Skeletal muscle satellite cell (primary cell): ENCODE measurements around the gene GPX6.
A peak's percentile ranks its signal among the peaks of the same experiment; 100 is the strongest.

Source experiments
- H3K27me3 ChIP-seq: 2 replicates; pipeline ENCODE4 v1.7.0; 2013; ENCODE audit warnings: low read length; ENCODE audit not compliant: control insufficient read depth, insufficient read depth
- H3K36me3 ChIP-seq: 2 replicates; pipeline ENCODE4 v1.7.0; 2013; ENCODE audit warnings: mild to moderate bottlenecking, control low read depth, low read length; ENCODE audit not compliant: insufficient read depth
- H3K4me1 ChIP-seq: 2 replicates; pipeline ENCODE4 v1.7.0; 2013; ENCODE audit warnings: low read length; ENCODE audit not compliant: control insufficient read depth, insufficient read depth
- H3K4me2 ChIP-seq: 2 replicates; pipeline ENCODE4 v1.7.0; 2013; ENCODE audit warnings: mild to moderate bottlenecking, low read length
- H3K4me3 ChIP-seq: 2 replicates; pipeline ENCODE4 v1.7.0; 2013; ENCODE audit warnings: low read length
- H3K9ac ChIP-seq: 2 replicates; pipeline ENCODE4 v1.7.0; 2013; ENCODE audit warnings: mild to moderate bottlenecking, low read depth, low read length, moderate library complexity
- H3K9me3 ChIP-seq: replicated peaks from 2 replicates; pipeline ENCODE4 v1.7.0; 2013; ENCODE audit warnings: mild to moderate bottlenecking, control low read depth, low read length

Gene GPX6

DNA sequence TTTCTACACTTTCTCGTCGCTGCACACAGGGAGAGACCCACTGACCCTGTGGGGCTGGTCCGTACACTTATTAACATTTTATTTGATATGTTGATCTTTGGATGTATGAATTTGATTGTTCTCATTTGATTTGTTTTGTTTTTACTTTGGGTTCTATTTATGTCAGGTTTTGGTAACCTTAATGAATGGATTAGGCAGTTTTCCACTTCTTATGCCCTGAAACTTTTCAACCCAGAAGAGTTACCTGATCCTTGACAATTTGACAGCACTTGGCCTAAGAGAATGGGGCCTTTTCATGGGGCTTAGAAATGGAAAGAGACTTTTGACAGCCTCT, 23.6 kb downstream of the GPX6 start:
- Histone ChIP-seq H3K9ac (no peak overlapping the region), H3K36me3 (no peaks in the 10 kb centered on the region), H3K9me3 (no peaks in the 10 kb centered on the region), H3K4me1 (no peaks in the 10 kb centered on the region), H3K27me3 (peaks cover 9% of the 10 kb centered on the region), H3K4me3 (no peak overlapping the region), H3K4me2 (no peak overlapping the region)

DNA sequence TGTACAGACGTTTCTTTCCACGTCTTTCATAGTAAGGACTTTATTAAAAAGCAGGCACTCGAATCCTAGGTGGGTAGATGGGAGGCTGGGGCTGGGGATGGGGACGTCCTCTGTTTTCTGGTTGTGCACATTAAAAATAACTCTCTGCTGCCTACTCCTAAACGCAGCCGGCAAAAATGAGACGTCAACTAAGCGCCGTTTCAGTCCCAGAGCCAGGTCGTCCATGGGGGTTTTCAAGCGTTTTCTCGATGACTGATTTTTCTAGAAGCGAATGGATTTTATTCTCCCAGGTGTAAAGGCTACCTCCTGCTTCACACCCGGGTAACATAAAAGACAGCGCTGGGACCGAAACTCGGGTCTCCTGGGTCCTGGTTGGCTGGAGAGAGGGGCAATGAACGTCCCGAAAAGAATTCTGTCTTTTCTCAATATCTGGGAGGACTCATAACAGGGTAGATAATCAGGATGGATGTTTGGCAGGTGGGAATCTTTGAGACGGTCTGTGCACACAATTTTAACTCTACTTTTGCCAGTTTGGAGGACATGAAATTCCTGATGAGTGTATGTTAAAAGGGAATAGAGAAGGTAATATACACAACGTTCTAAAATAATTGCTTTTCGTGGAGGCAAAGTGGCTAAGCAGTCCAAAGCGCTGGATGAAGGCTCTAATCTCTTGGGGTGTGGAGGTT, 25.2 kb downstream of the GPX6 start:
- H3K36me3 ChIP-seq: no peaks in the 10 kb centered on the region
- H3K4me3 ChIP-seq: peak overlapping the region; percentile 79
- H3K4me2 ChIP-seq: peak overlapping the region; percentile 81
- H3K4me1 ChIP-seq: no peaks in the 10 kb centered on the region
- no peaks in the 10 kb centered on the region for H3K9me3 ChIP-seq
- peaks cover 9% of the 10 kb centered on the region for H3K27me3 ChIP-seq
- H3K9ac ChIP-seq: peak overlapping the region; percentile 81

DNA sequence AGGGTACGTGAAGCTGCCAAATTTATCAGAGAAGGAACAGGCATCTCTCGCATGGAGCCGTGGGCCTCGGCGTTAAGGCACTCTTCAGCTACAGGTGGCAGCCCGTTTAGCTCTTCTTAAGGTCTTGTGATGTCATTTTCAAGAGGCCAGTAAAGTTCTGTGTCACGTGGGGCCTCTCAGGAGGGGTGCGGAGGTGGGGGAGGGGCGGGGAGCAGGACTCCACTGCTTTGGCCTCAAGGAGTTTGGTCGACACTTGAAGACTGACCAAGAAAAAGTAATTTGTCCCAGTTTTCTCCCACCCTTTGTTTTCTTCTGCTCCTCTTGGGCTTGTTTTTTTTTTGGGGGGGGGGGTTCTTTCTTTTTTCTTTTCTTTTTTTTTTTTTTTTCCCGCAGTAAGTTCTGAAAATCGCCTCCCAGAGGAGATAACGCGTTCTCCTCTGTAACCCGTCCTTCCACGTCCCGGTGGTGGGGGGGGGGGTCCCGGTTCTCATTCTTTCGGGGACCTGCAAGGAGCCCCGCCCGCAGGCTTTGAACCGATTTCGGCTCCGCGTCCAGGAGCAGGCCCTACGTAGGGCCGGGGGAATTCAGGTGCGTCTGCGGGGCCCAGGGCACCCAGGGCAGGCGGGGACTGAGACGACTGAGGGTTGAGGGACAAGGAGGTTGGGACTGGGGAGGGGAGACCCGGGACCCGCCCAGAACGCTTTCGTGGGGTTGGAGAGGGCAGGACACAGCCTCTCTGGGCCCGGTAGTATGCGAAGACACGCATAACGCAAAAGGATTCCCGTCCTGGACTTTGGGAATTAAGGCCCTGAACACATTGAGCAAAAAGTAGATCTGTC, 26.0 kb downstream of the GPX6 start:
- H3K9me3 ChIP-seq: no peaks in the 10 kb centered on the region
- H3K27me3 ChIP-seq: peaks cover 9% of the 10 kb centered on the region
- no peaks in the 10 kb centered on the region for H3K36me3 ChIP-seq
- H3K4me3 ChIP-seq: peak overlapping the region; percentile 79
- H3K9ac ChIP-seq: peak overlapping the region; percentile 81
- H3K4me1 ChIP-seq: no peaks in the 10 kb centered on the region
- peak overlapping the region; percentile 81 for H3K4me2 ChIP-seq

DNA sequence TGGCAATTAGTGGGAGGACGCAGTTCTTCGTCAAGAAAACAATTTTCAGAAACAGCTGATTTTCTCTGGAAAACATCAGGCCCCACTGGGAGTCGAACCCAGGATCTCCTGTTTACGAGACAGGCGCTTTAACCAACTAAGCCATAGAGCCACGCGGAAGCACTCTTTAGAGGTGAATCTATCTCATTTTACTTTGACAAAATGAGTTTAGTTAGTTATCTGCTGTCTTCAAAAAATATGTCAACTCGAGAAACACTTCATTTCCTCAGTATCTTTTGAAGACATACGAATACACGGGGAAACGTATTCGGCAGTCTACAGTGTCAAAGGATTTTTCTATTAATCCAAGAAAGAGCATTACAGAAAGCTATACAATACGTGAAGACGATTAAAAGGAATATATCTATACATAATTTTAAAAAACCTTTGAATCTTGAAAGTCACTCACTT, 26.7 kb downstream of the GPX6 start:
- no peak overlapping the region for H3K9ac ChIP-seq
- peaks cover 9% of the 10 kb centered on the region for H3K27me3 ChIP-seq
- no peaks in the 10 kb centered on the region for H3K36me3 ChIP-seq
- H3K4me2 ChIP-seq: peak overlapping the region; percentile 81
- H3K9me3 ChIP-seq: no peaks in the 10 kb centered on the region
- H3K4me3 ChIP-seq: peak overlapping the region; percentile 79
- no peaks in the 10 kb centered on the region for H3K4me1 ChIP-seq

DNA sequence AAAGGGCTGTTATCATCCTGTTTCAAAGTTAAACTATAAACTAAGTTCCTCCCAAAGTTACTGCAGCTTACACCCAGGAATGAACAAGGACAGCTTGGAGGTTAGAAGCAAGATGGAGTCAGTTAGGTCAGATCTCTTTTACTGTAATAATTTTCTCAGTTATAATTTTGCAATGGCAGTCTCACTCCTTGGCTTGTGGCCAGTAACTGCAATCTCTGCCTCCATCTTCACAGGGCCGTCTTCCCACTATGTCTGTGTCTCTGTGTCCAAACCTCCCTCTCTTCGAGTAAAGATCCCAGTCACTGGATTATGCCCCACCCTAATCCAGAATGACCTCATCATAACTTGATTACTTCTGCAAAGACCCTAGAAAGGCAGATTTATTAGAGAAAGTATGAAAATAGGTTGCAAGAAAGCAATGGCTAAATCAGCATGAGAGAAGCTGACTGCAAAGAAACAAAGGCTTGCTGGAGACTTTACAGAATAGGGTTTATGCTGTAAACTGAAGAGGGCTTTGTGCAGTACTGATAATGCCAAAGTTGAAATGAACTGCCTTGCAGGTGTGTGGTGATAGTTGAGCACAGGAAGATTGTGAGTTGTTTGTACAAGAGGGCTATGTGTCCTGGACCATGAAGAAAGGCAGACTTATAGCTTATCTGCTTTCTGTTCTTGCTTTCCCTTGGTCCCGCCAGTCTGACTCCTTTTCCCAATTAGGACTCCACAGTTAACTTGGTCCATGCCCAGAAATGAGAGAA, 28.4 kb downstream of the GPX6 start:
- H3K9ac ChIP-seq: no peak overlapping the region
- no peak overlapping the region for H3K4me2 ChIP-seq
- no peaks in the 10 kb centered on the region for H3K36me3 ChIP-seq
- no peak overlapping the region for H3K4me3 ChIP-seq
- H3K9me3 ChIP-seq: no peaks in the 10 kb centered on the region
- no peaks in the 10 kb centered on the region for H3K4me1 ChIP-seq
- peaks cover 7% of the 10 kb centered on the region for H3K27me3 ChIP-seq

DNA sequence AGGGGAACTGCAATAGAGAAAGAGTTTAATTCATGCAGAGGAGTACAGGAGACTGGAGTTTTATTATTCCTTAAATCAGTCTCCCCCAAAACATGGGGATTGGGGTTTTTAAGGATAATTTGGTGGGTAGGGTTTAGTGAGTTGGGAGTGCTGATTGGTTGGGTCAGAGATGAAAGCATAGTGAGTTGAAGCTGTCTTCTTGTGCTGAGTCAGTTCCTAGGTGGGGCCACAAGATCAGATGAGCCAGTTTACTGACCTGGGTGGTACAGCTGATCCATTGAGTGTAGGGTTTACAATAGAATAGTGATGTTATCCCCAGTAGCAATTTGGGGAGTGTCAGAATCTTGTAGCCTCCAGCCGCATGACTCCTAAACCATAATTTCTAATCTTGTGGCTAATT, 29.1 kb downstream of the GPX6 start:
- H3K4me1 ChIP-seq: no peaks in the 10 kb centered on the region
- no peaks in the 10 kb centered on the region for H3K36me3 ChIP-seq
- no peak overlapping the region for H3K4me3 ChIP-seq
- no peaks in the 10 kb centered on the region for H3K9me3 ChIP-seq
- peaks cover 7% of the 10 kb centered on the region for H3K27me3 ChIP-seq
- H3K4me2 ChIP-seq: no peak overlapping the region
- no peak overlapping the region for H3K9ac ChIP-seq

DNA sequence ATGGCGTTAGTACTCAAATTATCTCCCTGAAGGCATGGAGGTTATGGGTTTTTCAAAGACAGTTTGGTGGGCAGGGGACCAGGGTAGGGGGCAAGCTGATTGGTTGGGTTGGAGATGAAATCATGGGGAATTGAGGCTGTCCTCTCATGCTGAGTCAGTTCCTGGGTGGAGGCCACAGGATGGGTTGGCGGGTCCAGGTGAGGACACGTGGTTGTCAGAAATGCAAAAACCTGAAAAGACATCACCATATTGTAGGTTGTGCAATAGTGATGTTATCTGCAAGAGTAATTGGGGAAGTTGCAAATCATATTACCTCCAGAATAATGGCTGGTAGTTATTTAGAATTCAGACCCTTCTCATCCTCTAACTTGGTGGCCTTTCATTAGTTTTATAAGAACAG, 30.1 kb downstream of the GPX6 start:
- H3K9me3 ChIP-seq: no peaks in the 10 kb centered on the region
- H3K4me3 ChIP-seq: no peak overlapping the region
- H3K27me3 ChIP-seq: peaks cover 14% of the 10 kb centered on the region
- no peak overlapping the region for H3K4me2 ChIP-seq
- H3K9ac ChIP-seq: no peak overlapping the region
- no peaks in the 10 kb centered on the region for H3K4me1 ChIP-seq
- no peaks in the 10 kb centered on the region for H3K36me3 ChIP-seq

DNA sequence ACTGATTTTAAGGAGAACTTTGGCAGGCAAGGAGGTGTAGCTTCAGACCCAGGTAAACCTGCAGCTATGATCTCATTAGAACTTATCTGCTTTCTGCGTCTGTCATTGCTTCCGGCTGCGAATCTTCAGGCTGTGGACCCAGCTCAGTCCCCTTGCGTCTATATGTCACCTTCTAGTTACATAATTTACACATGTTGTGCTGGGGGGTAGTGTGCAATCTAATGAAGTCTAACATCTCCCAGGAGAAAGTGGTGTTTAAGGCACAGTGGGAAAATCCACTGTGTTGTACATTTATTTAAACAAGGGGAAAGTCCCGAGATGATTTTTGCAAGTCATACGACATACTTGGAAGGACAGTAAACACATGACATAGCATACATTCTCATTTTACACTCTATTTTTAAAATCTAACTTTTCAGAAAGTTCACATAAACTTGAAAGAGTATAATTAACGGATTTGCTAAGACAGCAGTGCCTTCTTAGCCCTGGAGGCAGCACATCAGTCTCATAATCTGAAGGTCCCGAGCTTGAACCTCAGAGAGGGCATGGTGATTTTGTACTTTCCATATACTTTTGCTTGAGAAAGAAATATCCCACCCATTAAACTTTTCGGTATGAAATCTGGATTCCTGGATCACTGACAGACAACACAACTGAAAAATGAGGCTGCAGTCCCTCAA, 35.2 kb downstream of the GPX6 start:
- Histone ChIP-seq H3K9ac (no peak overlapping the region), H3K36me3 (no peaks in the 10 kb centered on the region)

DNA sequence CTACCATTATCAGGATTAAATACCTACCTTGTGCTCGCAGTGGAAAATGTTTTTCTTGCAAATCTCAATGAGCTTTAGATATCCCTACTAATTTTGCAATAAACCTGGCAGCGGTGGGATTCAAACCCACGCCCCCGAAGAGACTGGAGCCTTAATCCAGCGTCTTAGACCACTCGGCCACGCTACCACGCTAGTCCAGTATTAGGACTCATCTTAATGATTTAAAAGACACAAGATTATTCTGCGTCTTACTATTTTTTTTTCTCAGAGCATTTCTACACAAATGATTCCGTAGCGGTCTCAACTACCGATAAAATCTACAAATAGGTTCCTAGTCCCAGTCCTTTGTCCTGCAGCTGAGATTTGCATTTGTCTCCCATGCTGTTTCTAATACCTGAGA, 37.1 kb downstream of the GPX6 start:
- Histone ChIP-seq H3K9ac (no peak overlapping the region), H3K4me1 (no peaks in the 10 kb centered on the region), H3K4me3 (no peak overlapping the region), H3K9me3 (no peaks in the 10 kb centered on the region), H3K4me2 (peak overlapping the region; percentile 40), H3K36me3 (no peaks in the 10 kb centered on the region), H3K27me3 (peaks cover 46% of the 10 kb centered on the region)

More for the DNA sequence above, 35.2 kb downstream of the GPX6 start:
- H3K4me3 ChIP-seq: no peak overlapping the region
- peaks cover 46% of the 10 kb centered on the region for H3K27me3 ChIP-seq
- H3K4me1 ChIP-seq: no peaks in the 10 kb centered on the region
- no peaks in the 10 kb centered on the region for H3K9me3 ChIP-seq
- H3K4me2 ChIP-seq: no peak overlapping the region

DNA sequence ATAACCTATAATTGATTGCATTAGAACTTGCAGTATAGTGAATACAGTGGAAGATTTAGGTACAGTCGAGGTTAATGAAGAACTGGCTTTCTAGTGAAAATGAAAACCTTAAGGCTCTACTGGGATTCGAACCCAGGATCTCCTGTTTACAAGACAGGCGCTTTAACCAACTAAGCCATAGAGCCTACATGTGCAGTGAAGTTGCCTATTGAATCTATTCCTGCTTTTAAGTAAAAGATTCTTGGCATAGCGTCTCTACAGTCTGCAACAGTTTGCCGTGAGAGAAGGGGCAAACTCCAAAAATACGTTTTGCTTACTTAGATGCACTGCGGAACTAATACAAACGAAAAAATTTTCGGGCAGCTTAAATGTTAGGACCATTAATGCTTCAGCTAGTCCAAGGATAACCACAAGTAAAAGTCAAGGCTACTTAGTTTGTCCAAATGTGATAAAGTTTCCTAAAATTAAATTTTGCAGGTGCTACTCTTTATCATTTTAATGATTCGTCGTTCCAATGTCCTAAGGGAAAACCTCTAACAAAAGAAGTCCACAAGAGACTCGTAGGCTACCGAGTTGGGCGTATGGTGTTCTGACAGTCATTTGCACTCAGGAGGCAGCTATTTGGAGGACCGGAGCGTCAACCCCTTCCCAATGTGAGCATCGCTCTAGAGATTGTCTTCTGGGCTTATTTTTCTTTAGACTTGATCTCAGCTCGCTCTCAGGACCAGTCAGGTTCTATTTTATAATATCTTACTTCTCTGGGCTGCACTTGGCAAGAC, 41.0 kb downstream of the GPX6 start:
- peaks cover 29% of the 10 kb centered on the region for H3K27me3 ChIP-seq

More for the DNA sequence above, 41.0 kb downstream of the GPX6 start:
- H3K4me1 ChIP-seq: no peaks in the 10 kb centered on the region
- peak overlapping the region; percentile 67 for H3K4me3 ChIP-seq
- no peak overlapping the region for H3K9ac ChIP-seq
- peak overlapping the region; percentile 80 for H3K4me2 ChIP-seq
- H3K9me3 ChIP-seq: no peaks in the 10 kb centered on the region
- no peaks in the 10 kb centered on the region for H3K36me3 ChIP-seq
